Smooth muscle cell (in vitro differentiated cells): ENCODE measurements around the gene SMAGP. TPM values are rescaled to one million over a fixed set of nuclear protein-coding genes. Genes with fewer than 3 reads are reported as not detected.

Source experiments
- DNase-seq: peaks from one replicate; lab custom pipeline; 2025; ENCODE audit not compliant: unreplicated experiment; lab: John Stamatoyannopoulos, UW
- H2AFZ ChIP-seq: fragments of 200-600 bp; sonication (generic); 2 replicates; pipeline ENCODE4 v1.6.0; 2016; ENCODE audit warnings: antibody characterized with exemption, low read depth, mild to moderate bottlenecking
- H3F3A ChIP-seq: fragments of 200-600 bp; sonication (generic); 2 replicates; pipeline ENCODE4 v1.6.0; 2017; ENCODE audit warnings: antibody characterized with exemption, low read depth
- H3K27ac ChIP-seq: fragments of 200-600 bp; sonication (generic); 2 replicates; pipeline ENCODE4 v1.5.1; 2016; ENCODE audit warnings: low read depth, mild to moderate bottlenecking
- H3K27me3 ChIP-seq: fragments of 200-600 bp; sonication (generic); 2 replicates; pipeline ENCODE4 v1.6.1; 2016; ENCODE audit warnings: low read depth, mild to moderate bottlenecking
- H3K36me3 ChIP-seq: fragments of 200-600 bp; sonication (generic); 2 replicates; pipeline ENCODE4 v1.5.1; 2016; ENCODE audit warnings: low read depth
- H3K4me1 ChIP-seq: fragments of 200-600 bp; sonication (generic); 2 replicates; pipeline ENCODE4 v1.5.1; 2016; ENCODE audit warnings: low read depth
- H3K4me2 ChIP-seq: fragments of 200-600 bp; sonication (generic); 2 replicates; pipeline ENCODE4 v1.6.0; 2016; ENCODE audit warnings: mild to moderate bottlenecking
- H3K4me3 ChIP-seq: fragments of 200-600 bp; sonication (generic); 2 replicates; pipeline ENCODE4 v1.5.1; 2016; ENCODE audit warnings: mild to moderate bottlenecking
- H3K79me2 ChIP-seq: fragments of 200-600 bp; sonication (generic); 2 replicates; pipeline ENCODE4 v1.6.0; 2016; ENCODE audit warnings: low read depth, mild to moderate bottlenecking
- H3K9ac ChIP-seq: fragments of 200-600 bp; sonication (generic); 2 replicates; pipeline ENCODE4 v1.6.0; 2016; ENCODE audit warnings: low read depth
- H3K9me3 ChIP-seq: fragments of 200-600 bp; sonication (generic); replicated peaks from 2 replicates; pipeline ENCODE4 v1.5.1; 2016; ENCODE audit warnings: low read depth
- H4K20me1 ChIP-seq: fragments of 200-600 bp; sonication (generic); 2 replicates; pipeline ENCODE4 v1.6.0; 2016; ENCODE audit warnings: low read depth
- CTCF ChIP-seq: fragments of 200-600 bp; sonication (generic); IDR thresholded peaks from 2 replicates; pipeline ENCODE4 v1.5.1; 2017; ENCODE audit warnings: borderline replicate concordance, mild to moderate bottlenecking, antibody characterized with exemption; ENCODE audit not compliant: insufficient read depth, poor library complexity, severe bottlenecking
- WGBS: methylation state at CpG from one replicate; pipeline ENCODE4 v1.1.7; 2016; ENCODE audit warnings: low lambda C conversion rate; 5-methylcytosine and 5-hydroxymethylcytosine counted together
- polyA plus RNA-seq: library from polyadenylated mRNA; unstranded; fragments of >200 nt; fragmentation: Nextera tagmentation; extraction: Ambion mirVana; gene quantifications from 2 replicates; pipeline ENCODE4 v1.2.1, GENCODE V29; 2016
- total RNA-seq: library from RNA; depleted of rRNA; stranded (reverse); fragments of >200 nt; gene quantifications from 2 replicates; pipeline ENCODE4 v1.2.3, GENCODE V29; 2014

SMAGP gene
- total and polyA plus RNA-seq, 2 experiments from 2014 or later, result 6.8 to 9.0 TPM

DNA sequence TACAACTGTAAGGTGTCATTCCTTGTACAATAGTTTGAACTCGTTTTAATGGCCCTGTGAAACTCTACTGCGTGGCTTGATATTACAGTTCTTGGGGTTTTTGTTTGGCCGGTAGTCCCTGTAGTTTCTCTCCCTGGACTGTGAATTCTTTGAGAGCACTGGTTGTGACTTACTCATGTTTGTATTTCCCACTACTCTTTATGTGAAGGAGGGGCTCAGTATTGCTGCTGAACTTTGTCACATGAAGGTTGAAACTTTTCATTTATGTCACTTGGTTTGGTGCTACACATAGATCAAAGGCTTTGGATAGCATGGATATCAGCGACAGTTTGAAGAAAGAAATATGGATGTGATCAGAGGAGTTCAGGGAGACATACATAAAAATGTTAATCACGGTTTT is 50.9 kb downstream of the SMAGP start:
- Histone ChIP-seq H3K79me2 (peaks cover 13% of the 10 kb centered on the region), H3K9me3 (no peaks in the 10 kb centered on the region)

GRCh38 chr12:51218607-51219161 is 51.5 kb downstream of the SMAGP start:
- 54% methylated on average over 10 of the region's 10 CpGs for WGBS
- Histone ChIP-seq H4K20me1 (no peaks in the 10 kb centered on the region), H3K4me2 (peak overlapping the region; percentile 84), H3K79me2 (peaks cover 13% of the 10 kb centered on the region), H3K9me3 (no peaks in the 10 kb centered on the region), H3K27ac (peak overlapping the region; percentile 45), H3K4me1 (no peaks in the 10 kb centered on the region), H3K36me3 (no peaks in the 10 kb centered on the region), H3K9ac (peak overlapping the region; percentile 93), H2AFZ (peak overlapping the region; percentile 86), H3K27me3 (no peaks in the 10 kb centered on the region), H3K4me3 (peak overlapping the region; percentile 99), H3F3A (peaks cover 5% of the 10 kb centered on the region)
- TF ChIP-seq CTCF, result no peak
- DNase-seq, result no peak

More for the DNA sequence above, 50.9 kb downstream of the SMAGP start:
- H3K4me3 ChIP-seq, result peak overlapping the region; percentile 99
- no peak for TF ChIP-seq CTCF
- no peak overlapping the region for H3K9ac ChIP-seq
- H4K20me1 ChIP-seq, result no peaks in the 10 kb centered on the region
- WGBS, result 83% methylated on average over 5 of the region's 5 CpGs
- H3K27ac ChIP-seq, result no peak overlapping the region
- peak overlapping the region; percentile 84 for H3K4me2 ChIP-seq
- no peaks in the 10 kb centered on the region for H3K36me3 ChIP-seq
- H3K27me3 ChIP-seq, result no peaks in the 10 kb centered on the region
- no peak for DNase-seq
- H2AFZ ChIP-seq, result no peak overlapping the region
- no peaks in the 10 kb centered on the region for H3K4me1 ChIP-seq
- peaks cover 5% of the 10 kb centered on the region for H3F3A ChIP-seq

DNA sequence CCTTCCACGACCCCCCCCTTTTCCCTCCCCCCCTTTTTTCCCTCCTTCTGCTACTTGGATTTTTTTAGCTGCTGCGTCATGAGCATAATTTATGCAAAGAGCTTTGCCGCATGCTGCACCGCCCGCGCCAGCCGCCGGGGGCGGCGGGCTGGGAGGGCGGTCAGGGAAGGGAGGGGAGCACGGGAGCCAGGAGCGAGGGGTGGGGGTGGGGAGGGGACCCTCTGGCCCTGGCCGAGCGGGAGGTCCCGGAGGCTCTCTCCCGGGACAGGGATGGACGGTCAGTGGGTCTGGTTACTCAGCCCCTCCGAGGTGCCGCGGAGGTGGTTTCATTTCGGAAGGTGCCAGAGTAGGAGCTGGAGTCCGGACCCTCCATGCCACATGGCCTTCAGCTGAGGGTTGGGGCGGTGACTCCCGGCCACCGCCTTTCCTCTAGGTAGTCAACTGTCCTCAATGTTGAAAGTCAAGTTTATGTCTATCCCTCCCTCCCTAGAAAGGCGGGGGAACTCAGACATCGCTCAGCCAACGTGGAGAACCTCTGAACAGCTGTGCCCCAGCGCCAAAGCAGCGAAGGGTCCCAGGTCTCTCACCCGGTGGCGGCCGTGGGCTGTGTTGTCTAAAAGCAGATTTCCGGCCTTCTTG is 52.1 kb downstream of the SMAGP start, which contains the start of gene POU6F1:
Gene POU6F1, minus strand, starts transcription at position 95 of the 639 bp plus-strand sequence. CDS start 11,226 bp downstream, outside the sequence.
- Histone ChIP-seq H3K4me2 (peak within 1 kb of the TSS; percentile 84), H3K4me1 (no peaks in the 10 kb centered on the region), H3K9me3 (no peaks in the 10 kb centered on the region), H3K27ac (peak within 1 kb of the TSS; percentile 45), H3K4me3 (peak within 1 kb of the TSS; percentile 99), H3K9ac (peak within 1 kb of the TSS; percentile 93), H4K20me1 (no peaks in the 10 kb centered on the region), H3F3A (peaks cover 5% of the 10 kb centered on the region), H3K79me2 (peaks cover 13% of the 10 kb centered on the region), H3K27me3 (no peaks in the 10 kb centered on the region), H3K36me3 (no peaks in the 10 kb centered on the region), H2AFZ (peak within 1 kb of the TSS; percentile 94)
- peak; percentile 43 for DNase-seq
- 6% methylated on average over 20 of the region's 35 CpGs for WGBS
- TF ChIP-seq CTCF, result peak; percentile 40
